DND-41 (cell line): Measurements from ENCODE around the gene MAP2K1.

Source experiments
- ATAC-seq: fragments of 200-7000 bp; cut with Tn5 transposase; 3 replicates; pipeline ENCODE4 v1.9.1; 2021; ENCODE audit warnings: low read depth; ENCODE audit not compliant: insufficient read depth
- DNase-seq: peaks from one replicate; pipeline ENCODE4 v3.0.0-alpha.2; 2020
- H2AFZ ChIP-seq: 2 replicates; pipeline ENCODE4 v1.6.0; 2012; ENCODE audit warnings: low read depth, low read length
- H3K27ac ChIP-seq: 2 replicates; pipeline ENCODE4 v1.5.1; 2012; ENCODE audit warnings: low read length, inconsistent platforms
- H3K27me3 ChIP-seq: fragments of 200-600 bp; sonication (generic); 2 replicates; pipeline ENCODE4 v1.6.0; 2012; ENCODE audit warnings: low read length, mild to moderate bottlenecking, inconsistent platforms; ENCODE audit not compliant: insufficient read depth, poor library complexity
- H3K36me3 ChIP-seq: 2 replicates; pipeline ENCODE4 v1.5.1; 2012; ENCODE audit warnings: low read length, inconsistent platforms; ENCODE audit not compliant: insufficient read depth
- H3K4me1 ChIP-seq: 2 replicates; pipeline ENCODE4 v1.5.1; 2012; ENCODE audit warnings: mild to moderate bottlenecking, low read length; ENCODE audit not compliant: insufficient read depth
- H3K4me2 ChIP-seq: 2 replicates; pipeline ENCODE4 v1.6.0; 2012; ENCODE audit warnings: mild to moderate bottlenecking, moderate library complexity, low read length, inconsistent platforms; ENCODE audit not compliant: insufficient read depth
- H3K4me3 ChIP-seq, 2 experiments: fragments of 200-600 bp in 1 of 2; shearing (Covaris generic) in 1 of 2; 2 replicates each; pipeline ENCODE4 v1.5.1; 2012 to 2016; ENCODE audit warnings: inconsistent platforms in 2 of 2, low read length in 2 of 2, mild to moderate bottlenecking in 2 of 2, low read depth in 1 of 2, moderate library complexity in 1 of 2
- H3K79me2 ChIP-seq: 2 replicates; pipeline ENCODE4 v1.6.0; 2012; ENCODE audit warnings: low read length, inconsistent platforms; ENCODE audit not compliant: insufficient read depth
- H3K9ac ChIP-seq: 2 replicates; pipeline ENCODE4 v1.6.0; 2012; ENCODE audit warnings: low read depth, mild to moderate bottlenecking, inconsistent platforms, low read length, moderate library complexity
- H3K9me3 ChIP-seq: 2 replicates; pipeline ENCODE4 v1.5.1; 2012; ENCODE audit warnings: low read length, moderate library complexity, mild to moderate bottlenecking, inconsistent platforms; ENCODE audit not compliant: insufficient read depth, severe bottlenecking
- H4K20me1 ChIP-seq: 2 replicates; pipeline ENCODE4 v1.6.0; 2012; ENCODE audit warnings: low read length; ENCODE audit not compliant: insufficient read depth
- EZH2 ChIP-seq: IDR thresholded peaks from 3 replicates; pipeline ENCODE4 v1.6.1; 2012; ENCODE audit warnings: borderline replicate concordance, low read depth, mild to moderate bottlenecking, moderate library complexity, low read length, inconsistent platforms; ENCODE audit not compliant: severe bottlenecking
- TF ChIP-seq, protein P1 (sequence below): IDR thresholded peaks from 2 replicates; pipeline ENCODE4 v1.5.1; 2012; ENCODE audit warnings: borderline replicate concordance, low read length, moderate library complexity, mild to moderate bottlenecking; ENCODE audit not compliant: poor library complexity, severe bottlenecking; ENCODE audit errors: extremely low read depth

MAP2K1 gene

DNA sequence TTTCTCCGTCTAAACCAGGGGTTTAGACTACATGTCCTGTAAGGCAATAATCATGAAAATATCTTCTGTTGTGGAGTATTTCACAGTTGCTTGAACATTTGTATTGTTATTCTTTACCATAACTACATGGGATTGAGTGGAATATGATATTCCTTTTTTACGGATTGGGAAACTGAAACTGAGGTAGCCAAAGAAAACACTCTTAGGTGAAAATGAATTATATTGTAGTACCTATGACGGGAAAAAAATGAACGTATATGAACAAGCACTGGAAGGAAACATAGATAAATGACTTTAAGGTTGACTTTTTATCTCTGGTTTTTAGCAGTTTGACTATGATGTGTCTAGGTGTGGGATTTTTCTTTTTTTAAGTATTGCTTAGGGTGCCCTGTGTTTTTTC is 35.6 kb downstream of the MAP2K1 start:
- ATAC-seq: no peak
- H2AFZ ChIP-seq: no peak overlapping the region
- no peaks in the 10 kb centered on the region for H3K9me3 ChIP-seq
- no peak overlapping the region for H3K4me2 ChIP-seq
- peaks cover 90% of the 10 kb centered on the region for H3K79me2 ChIP-seq
- H3K9ac ChIP-seq: no peak overlapping the region
- no peaks in the 10 kb centered on the region for H3K4me1 ChIP-seq
- DNase-seq: no peak
- no peaks in the 10 kb centered on the region for H3K27me3 ChIP-seq
- H3K4me3 ChIP-seq: no peak overlapping the region
- peaks cover 29% of the 10 kb centered on the region for H4K20me1 ChIP-seq
- TF ChIP-seq, protein P1, sequence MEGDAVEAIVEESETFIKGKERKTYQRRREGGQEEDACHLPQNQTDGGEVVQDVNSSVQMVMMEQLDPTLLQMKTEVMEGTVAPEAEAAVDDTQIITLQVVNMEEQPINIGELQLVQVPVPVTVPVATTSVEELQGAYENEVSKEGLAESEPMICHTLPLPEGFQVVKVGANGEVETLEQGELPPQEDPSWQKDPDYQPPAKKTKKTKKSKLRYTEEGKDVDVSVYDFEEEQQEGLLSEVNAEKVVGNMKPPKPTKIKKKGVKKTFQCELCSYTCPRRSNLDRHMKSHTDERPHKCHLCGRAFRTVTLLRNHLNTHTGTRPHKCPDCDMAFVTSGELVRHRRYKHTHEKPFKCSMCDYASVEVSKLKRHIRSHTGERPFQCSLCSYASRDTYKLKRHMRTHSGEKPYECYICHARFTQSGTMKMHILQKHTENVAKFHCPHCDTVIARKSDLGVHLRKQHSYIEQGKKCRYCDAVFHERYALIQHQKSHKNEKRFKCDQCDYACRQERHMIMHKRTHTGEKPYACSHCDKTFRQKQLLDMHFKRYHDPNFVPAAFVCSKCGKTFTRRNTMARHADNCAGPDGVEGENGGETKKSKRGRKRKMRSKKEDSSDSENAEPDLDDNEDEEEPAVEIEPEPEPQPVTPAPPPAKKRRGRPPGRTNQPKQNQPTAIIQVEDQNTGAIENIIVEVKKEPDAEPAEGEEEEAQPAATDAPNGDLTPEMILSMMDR: no peak
- no peak for TF ChIP-seq EZH2
- H3K27ac ChIP-seq: no peak overlapping the region
- no peaks in the 10 kb centered on the region for H3K36me3 ChIP-seq

DNA sequence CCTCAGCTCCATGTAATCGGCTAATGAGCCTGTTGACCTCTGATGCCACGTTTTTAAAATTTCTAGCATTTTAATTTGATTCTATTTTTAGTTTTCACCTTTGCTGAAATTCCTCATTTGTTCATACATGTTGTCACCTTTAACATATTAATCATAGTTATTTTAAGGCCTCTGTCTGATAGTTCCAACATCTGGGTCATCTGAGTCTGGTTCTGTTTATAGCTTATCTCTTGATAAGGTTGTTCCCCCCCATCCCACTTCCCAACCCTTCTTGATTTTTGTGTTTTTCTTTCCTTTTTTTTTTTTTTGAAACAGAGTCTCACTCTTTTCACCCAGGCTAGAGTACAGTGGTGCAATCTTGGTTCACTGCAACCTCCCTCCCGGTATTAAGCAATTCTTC is 36.4 kb downstream of the MAP2K1 start:
- H3K9ac ChIP-seq: no peak overlapping the region
- TF ChIP-seq, protein P1: no peak
- no peak for TF ChIP-seq EZH2
- no peak overlapping the region for H3K4me3 ChIP-seq
- no peaks in the 10 kb centered on the region; the same call in none of the 2 replicates for H3K36me3 ChIP-seq
- H3K27me3 ChIP-seq: no peaks in the 10 kb centered on the region
- DNase-seq (no peak), ATAC-seq (no peak)
- no peak overlapping the region for H2AFZ ChIP-seq
- H3K79me2 ChIP-seq: peaks cover 90% of the 10 kb centered on the region
- H3K27ac ChIP-seq: no peak overlapping the region
- no peaks in the 10 kb centered on the region for H3K4me1 ChIP-seq
- no peaks in the 10 kb centered on the region for H3K9me3 ChIP-seq
- H4K20me1 ChIP-seq: peaks cover 22% of the 10 kb centered on the region
- no peak overlapping the region for H3K4me2 ChIP-seq

DNA sequence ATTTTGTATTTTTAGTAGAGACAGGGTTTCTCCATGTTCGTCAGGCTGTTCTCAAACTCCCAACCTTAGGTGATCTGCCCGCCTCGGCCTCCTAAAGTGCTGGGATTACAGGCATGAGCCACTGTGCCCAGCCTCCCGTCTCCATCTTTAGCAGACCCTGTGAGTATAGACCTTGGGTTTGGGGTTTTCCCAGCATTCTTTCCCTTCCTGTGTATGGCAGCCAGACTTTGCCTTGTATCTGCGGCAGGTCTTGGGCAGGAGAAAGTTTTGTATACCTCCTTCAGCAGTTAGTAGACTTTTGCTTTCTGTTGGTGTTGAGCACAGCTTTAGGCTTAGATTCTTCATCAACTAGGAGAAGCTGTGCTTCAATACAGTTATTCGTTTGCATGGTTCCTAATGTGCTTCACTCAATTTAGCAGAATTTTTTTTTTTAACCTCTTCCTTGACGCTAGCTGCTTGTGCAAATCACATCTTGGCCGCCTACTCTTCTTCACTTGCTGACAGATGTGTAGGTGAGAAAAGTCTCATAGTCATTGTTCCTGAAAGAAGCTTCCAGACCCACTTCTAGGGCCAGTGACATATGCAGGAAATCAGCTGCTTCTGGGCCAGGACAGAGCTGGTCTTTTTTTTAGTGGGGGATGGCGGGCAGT is 38.4 kb downstream of the MAP2K1 start:
- Histone ChIP-seq H3K4me3 (no peak overlapping the region), H3K9ac (no peak overlapping the region), H3K27me3 (no peaks in the 10 kb centered on the region), H3K4me1 (no peaks in the 10 kb centered on the region), H4K20me1 (peaks cover 35% of the 10 kb centered on the region), H3K4me2 (no peak overlapping the region), H2AFZ (no peak overlapping the region), H3K9me3 (no peaks in the 10 kb centered on the region), H3K36me3 (no peaks in the 10 kb centered on the region; the same call in none of the 2 replicates), H3K27ac (no peak overlapping the region), H3K79me2 (peaks cover 91% of the 10 kb centered on the region)
- DNase-seq: no peak
- TF ChIP-seq, protein P1: no peak
- no peak for TF ChIP-seq EZH2
- ATAC-seq: no peak
